Measurements from ENCODE around the gene OLFML2A. TPM values are rescaled to one million over a fixed set of nuclear protein-coding genes. Genes with fewer than 3 reads are reported as not detected.

Gene OLFML2A
- total and polyA plus RNA-seq, 2 of the 13 experiments (the other 11 are each of a cell fraction or from before 2014, with no cell fraction given), result 0.01 to 0.02 TPM

GRCh38 chr9:124771021-124771866 lies 5.7 kb upstream of the OLFML2A start, which contains the start of gene NR6A1 (continued):
- TF ChIP-seq KIAA2018 (CRISPR knock-in tag; IDR thresholded peaks at IDR 0.05; ENCODE audit: borderline replicate concordance) (no peak), SYNCRIP (IDR thresholded peaks at IDR 0.05; ENCODE audit: insufficient read depth, low read depth, low read length) (no peak), PHF8 (CRISPR knock-in tag; IDR thresholded peaks at IDR 0.05) (peak; percentile 58), ZNF292 (CRISPR knock-in tag; IDR thresholded peaks at IDR 0.05; ENCODE audit: borderline replicate concordance, low read depth) (no peak), SOX6 (IDR thresholded peaks at IDR 0.05) (no peak), SOX6 (CRISPR knock-in tag; IDR thresholded peaks at IDR 0.05) (peak; percentile 58; the same call in 1 of the 2 replicates), RBM39 (IDR thresholded peaks at IDR 0.05; ENCODE audit: low read depth, low read length, poor library complexity, severe bottlenecking) (peak; percentile 84), ZNF253 (CRISPR knock-in tag; IDR thresholded peaks at IDR 0.05; ENCODE audit: borderline replicate concordance) (no peak), NFKB2 (CRISPR knock-in tag; IDR thresholded peaks at IDR 0.05; ENCODE audit: borderline replicate concordance) (peak; percentile 38; the same call in 1 of the 2 replicates), STAT5B (CRISPR knock-in tag; IDR thresholded peaks at IDR 0.05) (no peak), ZNF333 (CRISPR knock-in tag; IDR thresholded peaks at IDR 0.05; ENCODE audit: borderline replicate concordance) (no peak), ZNF766 (CRISPR knock-in tag; IDR thresholded peaks at IDR 0.05; ENCODE audit: borderline replicate concordance) (no peak), ZNF441 (CRISPR knock-in tag; IDR thresholded peaks at IDR 0.05; ENCODE audit: borderline replicate concordance) (peak; percentile 40; the same call in 1 of the 2 replicates), KAT7 (CRISPR knock-in tag; IDR thresholded peaks at IDR 0.05; ENCODE audit: borderline replicate concordance) (peak; percentile 44; the same call in 1 of the 2 replicates), EED (CRISPR knock-in tag; IDR thresholded peaks at IDR 0.05) (no peak), BATF2 (CRISPR knock-in tag; IDR thresholded peaks at IDR 0.05) (no peak), RAD21 (CRISPR knock-in tag; IDR thresholded peaks at IDR 0.05) (no peak; the same call in 1 of the 2 replicates), EZH2 (conservative IDR thresholded peaks at IDR 0.05; ENCODE audit: low read depth, low read length) (no peak), ZNF276 (CRISPR knock-in tag; IDR thresholded peaks at IDR 0.05; ENCODE audit: low read depth) (0 out of 2 replicates have a peak, but pooled peaks have one; percentile 37)

Measured in HepG2 (cell line).